Omental fat pad (tissue), 4 donors: ENCODE measurements around the gene LBHD2. TPM values are rescaled to one million over a fixed set of nuclear protein-coding genes. Genes with fewer than 3 reads are reported as not detected.
"Not testable (repeated sequence)": the region's sequence is repeated elsewhere in the genome, so short reads cannot be mapped to it uniquely, and the experiment has no call there.

ENCODE experiments used
- ATAC-seq: fragments of 150-250 bp; one replicate; pipeline ENCODE4 v1.9.1; 2016; ENCODE audit warnings: mild to moderate bottlenecking, moderate library complexity; ENCODE audit not compliant: low FRiP score
- DNase-seq: peaks from one replicate; pipeline ENCODE4 v3.0.0-alpha.2; 2019; ENCODE audit warnings: low spot score
- CTCF ChIP-seq, 3 donors: fragments of 450-650 bp; IDR thresholded peaks; one replicate each; pipeline ENCODE4 v1.5.1; 2016 to 2017; ENCODE audit warnings: antibody characterized with exemption in 3 of 3, mild to moderate bottlenecking in 3 of 3, moderate library complexity in 2 of 3
- total RNA-seq, 4 donors: library from RNA; depleted of rRNA; stranded (reverse); fragments of >200 nt; gene quantifications; one replicate each; pipeline ENCODE4 v1.1.0, GENCODE V29; 2016

The LBHD2 gene
- 1 to 10 TPM in 1 of 4 donors, not detected in 3; 6.3 TPM for total RNA-seq

GRCh38 chr14:103084021-103084919, at the start of gene LBHD2:
Gene LBHD2, plus strand, starts transcription at chr14:103084210. Its CDS starts 1,803 bp downstream, at chr14:103086013.
- no peak for TF ChIP-seq CTCF (IDR thresholded peaks at IDR 0.05)
- DNase-seq (no peak), ATAC-seq (peak; percentile 47)

- no peak for ATAC-seq
- no peak for TF ChIP-seq CTCF (IDR thresholded peaks at IDR 0.05)
- no peak for DNase-seq
Observed at GRCh38 chr14:103041464-103041863, 42.5 kb upstream of the LBHD2 start.

- no peak for TF ChIP-seq CTCF (IDR thresholded peaks at IDR 0.05)
- DNase-seq (no peak), ATAC-seq (no peak)
Observed at GRCh38 chr14:103043257-103044015, 40.6 kb upstream of the LBHD2 start.

GRCh38 chr14:103045371-103045869, 38.6 kb upstream of the LBHD2 start:
- TF ChIP-seq CTCF (IDR thresholded peaks at IDR 0.05) = no peak
- DNase-seq (no peak), ATAC-seq (no peak)

GRCh38 chr14:103047453-103047852, 36.6 kb upstream of the LBHD2 start:
- DNase-seq, ATAC-seq: not testable (repeated sequence)

- ATAC-seq (no peak), DNase-seq (no peak)
- TF ChIP-seq CTCF (IDR thresholded peaks at IDR 0.05) = no peak
Observed at GRCh38 chr14:103050935-103051334, 33.1 kb upstream of the LBHD2 start.

- no peak for TF ChIP-seq CTCF (IDR thresholded peaks at IDR 0.05)
- DNase-seq = no peak
- no peak for ATAC-seq
Observed at GRCh38 chr14:103052407-103052806, 31.6 kb upstream of the LBHD2 start.
